GM18520 (cell line): ENCODE measurements around the gene ACE.

Experiments
- ATAC-seq: cut with Tn5 transposase; IDR thresholded peaks from one replicate; pipeline ENCODE4 v1.9.1; 2021; ENCODE audit not compliant: unreplicated experiment

ACE gene

GRCh38 chr17:63490329-63490728 is 13.5 kb downstream of the ACE start:
- no peak for ATAC-seq

- no peak for ATAC-seq
These were observed 14.1 kb downstream of the ACE start for GRCh38 chr17:63490858-63491400.

GRCh38 chr17:63491413-63491812 is 14.6 kb downstream of the ACE start:
- no peak for ATAC-seq

- no peak for ATAC-seq
These were observed 15.2 kb downstream of the ACE start for GRCh38 chr17:63491977-63492618.

GRCh38 chr17:63492940-63493339 is 16.1 kb downstream of the ACE start:
- no peak for ATAC-seq

GRCh38 chr17:63493411-63493810 is 16.6 kb downstream of the ACE start:
- no peak for ATAC-seq

GRCh38 chr17:63494300-63494928 is 17.6 kb downstream of the ACE start:
- ATAC-seq = no peak

GRCh38 chr17:63495491-63495890 is 18.6 kb downstream of the ACE start:
- no peak for ATAC-seq

GRCh38 chr17:63496177-63496576 is 19.3 kb downstream of the ACE start:
- no peak for ATAC-seq

- ATAC-seq = no peak
These were observed 20.0 kb downstream of the ACE start for GRCh38 chr17:63496663-63497400.

- no peak for ATAC-seq
These were observed 21.0 kb downstream of the ACE start for GRCh38 chr17:63497708-63498483.

- no peak for ATAC-seq
These were observed 21.9 kb downstream of the ACE start for GRCh38 chr17:63498626-63499195.

- ATAC-seq = no peak
These were observed 23.9 kb downstream of the ACE start for GRCh38 chr17:63500543-63501390.

- no peak for ATAC-seq
These were observed 26.5 kb downstream of the ACE start for GRCh38 chr17:63503341-63503705.

- ATAC-seq = no peak
These were observed 27.4 kb downstream of the ACE start for GRCh38 chr17:63504261-63504660.

- ATAC-seq = no peak
These were observed 28.5 kb downstream of the ACE start for GRCh38 chr17:63505341-63505740.

- ATAC-seq = no peak
These were observed 29.8 kb downstream of the ACE start for GRCh38 chr17:63506627-63507026.

GRCh38 chr17:63511331-63511730 is 34.5 kb downstream of the ACE start:
- ATAC-seq = no peak

GRCh38 chr17:63512388-63512787 is 35.5 kb downstream of the ACE start:
- no peak for ATAC-seq
